ENCODE data around the gene NDUFS7.

DNA sequence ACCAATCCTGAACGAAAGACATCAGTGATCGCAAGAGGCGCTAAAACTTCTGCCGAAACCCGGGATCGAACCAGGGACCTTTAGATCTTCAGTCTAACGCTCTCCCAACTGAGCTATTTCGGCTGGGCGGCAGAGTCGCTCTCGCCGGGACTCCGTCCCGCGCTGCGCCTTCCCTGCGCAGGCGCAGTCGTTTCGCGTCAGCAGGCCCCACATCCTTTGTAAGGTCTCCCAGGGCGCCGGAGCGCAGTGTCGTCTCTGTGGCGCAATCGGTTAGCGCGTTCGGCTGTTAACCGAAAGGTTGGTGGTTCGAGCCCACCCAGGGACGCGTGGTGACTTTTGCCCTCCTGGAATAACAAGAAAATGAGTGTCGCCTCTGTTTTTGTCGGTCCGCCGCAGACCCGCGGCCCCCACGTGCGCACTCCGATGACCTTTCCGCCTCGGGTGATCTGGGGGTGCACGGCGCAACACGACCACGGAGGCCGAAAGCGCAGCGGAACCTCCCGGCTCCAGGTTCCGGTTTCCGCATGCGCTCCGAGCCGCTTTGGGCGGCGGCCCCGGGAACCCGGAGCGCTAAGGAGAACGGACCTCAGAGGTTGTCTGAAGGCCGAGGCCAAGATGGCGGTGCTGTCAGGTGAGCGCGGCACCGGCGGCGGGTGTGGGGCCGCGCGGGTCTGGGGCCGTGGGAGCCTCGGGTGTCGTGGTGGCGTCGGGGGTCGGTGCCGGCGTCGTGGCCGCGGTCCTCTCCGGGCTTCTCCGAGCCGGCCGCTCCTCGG lies at the start of gene NDUFS7:
- TF ChIP-seq SUZ12 (IDR thresholded peaks at IDR 0.05; ENCODE audit: extremely low read depth, insufficient read depth, insufficient read length) (no peak), ZNF274 (IDR thresholded peaks at IDR 0.05; ENCODE audit: low read depth, low read length) (no peak)

Measured in NT2/D1 (cell line).